ENCODE data around the gene HSF2.

GRCh38 chr6:122416825-122417224 is 17.4 kb downstream of the HSF2 start:
- TF ChIP-seq, protein P1, sequence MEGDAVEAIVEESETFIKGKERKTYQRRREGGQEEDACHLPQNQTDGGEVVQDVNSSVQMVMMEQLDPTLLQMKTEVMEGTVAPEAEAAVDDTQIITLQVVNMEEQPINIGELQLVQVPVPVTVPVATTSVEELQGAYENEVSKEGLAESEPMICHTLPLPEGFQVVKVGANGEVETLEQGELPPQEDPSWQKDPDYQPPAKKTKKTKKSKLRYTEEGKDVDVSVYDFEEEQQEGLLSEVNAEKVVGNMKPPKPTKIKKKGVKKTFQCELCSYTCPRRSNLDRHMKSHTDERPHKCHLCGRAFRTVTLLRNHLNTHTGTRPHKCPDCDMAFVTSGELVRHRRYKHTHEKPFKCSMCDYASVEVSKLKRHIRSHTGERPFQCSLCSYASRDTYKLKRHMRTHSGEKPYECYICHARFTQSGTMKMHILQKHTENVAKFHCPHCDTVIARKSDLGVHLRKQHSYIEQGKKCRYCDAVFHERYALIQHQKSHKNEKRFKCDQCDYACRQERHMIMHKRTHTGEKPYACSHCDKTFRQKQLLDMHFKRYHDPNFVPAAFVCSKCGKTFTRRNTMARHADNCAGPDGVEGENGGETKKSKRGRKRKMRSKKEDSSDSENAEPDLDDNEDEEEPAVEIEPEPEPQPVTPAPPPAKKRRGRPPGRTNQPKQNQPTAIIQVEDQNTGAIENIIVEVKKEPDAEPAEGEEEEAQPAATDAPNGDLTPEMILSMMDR (IDR thresholded peaks at IDR 0.05): no peak
- TF ChIP-seq ZFX (IDR thresholded peaks at IDR 0.05; ENCODE audit: borderline replicate concordance): no peak
